Calu3 (cell line): ENCODE measurements around the gene SSBP3. TPM values are rescaled to one million over a fixed set of nuclear protein-coding genes. Genes with fewer than 3 reads are reported as not detected.

Experiments used
- BruUV-seq: library from RNA; stranded (reverse); fragments of 400-500 nt; replicated peaks from 2 replicates; lab custom pipeline; 2021; lab: Mats Ljungman, UMichigan
- CTCF ChIA-PET: fragments of 300-600 bp; sonication (Branson Sonifier 250); formaldehyde crosslinking; loops from one replicate; lab custom pipeline; 2022; ENCODE audit warnings: antibody characterized with exemption; lab: Charles Lee
- DNase-seq: peaks from one replicate; pipeline ENCODE4 v3.0.0; 2022
- H3K27ac Mint-ChIP-seq: one replicate; pipeline ENCODE4 v1.8.0; 2022; ENCODE audit warnings: mixed read lengths; ENCODE audit not compliant: unreplicated experiment
- H3K27me3 Mint-ChIP-seq: one replicate; pipeline ENCODE4 v1.8.0; 2022; ENCODE audit warnings: mixed read lengths; ENCODE audit not compliant: unreplicated experiment
- H3K36me3 Mint-ChIP-seq: one replicate; pipeline ENCODE4 v1.8.0; 2022; ENCODE audit warnings: mild to moderate bottlenecking, moderate library complexity, mixed read lengths; ENCODE audit not compliant: insufficient read depth, unreplicated experiment
- H3K4me1 Mint-ChIP-seq: one replicate; pipeline ENCODE4 v1.8.0; 2022; ENCODE audit warnings: mild to moderate bottlenecking, low read depth, mixed read lengths; ENCODE audit not compliant: unreplicated experiment
- H3K4me3 Mint-ChIP-seq: one replicate; pipeline ENCODE4 v1.8.0; 2022; ENCODE audit warnings: mild to moderate bottlenecking, low read depth, moderate library complexity, mixed read lengths; ENCODE audit not compliant: unreplicated experiment
- H3K9me3 Mint-ChIP-seq: one replicate; pipeline ENCODE4 v1.8.0; 2022; ENCODE audit warnings: low read depth, mixed read lengths; ENCODE audit not compliant: unreplicated experiment
- CTCF ChIP-seq: fragments of 200-600 bp; IDR thresholded peaks from one replicate; pipeline ENCODE4 v1.8.0; 2022; ENCODE audit warnings: antibody characterized with exemption; ENCODE audit not compliant: unreplicated experiment
- intact Hi-C: fragments of 100-400 bp; cut with micrococcal nuclease; formaldehyde crosslinking; loops from one replicate; pipeline ENCODE4 v1.10.0; 2022; ENCODE audit not compliant: unreplicated experiment
- total RNA-seq: library from RNA; stranded (reverse); gene quantifications from 2 replicates; pipeline ENCODE4 v1.2.3, GENCODE V29; 2022

Gene SSBP3
- total RNA-seq, 1 experiment from 2014 or later, result 16.6 TPM

GRCh38 chr1:54359393-54360162, 46.6 kb downstream of the SSBP3 start:
- intact Hi-C loops, result no loop called here
- H3K27me3 Mint-ChIP-seq, result no peaks in the 10 kb centered on the region

GRCh38 chr1:54358503-54359168, 47.6 kb downstream of the SSBP3 start:
- BruUV-seq, result no TSS peak
- H3K36me3 Mint-ChIP-seq, result no peaks in the 10 kb centered on the region
- no peak for DNase-seq
- no peak for TF ChIP-seq CTCF
- CTCF ChIA-PET, result interaction anchor here (0.7 kb wide), 2 partner anchors 130 to 161 kb away, joined by 3 to 6 read pairs; no protein-coding TSS in a partner anchor
- intact Hi-C loops, result no loop called here
- H3K4me3 Mint-ChIP-seq, result no peak overlapping the region
- H3K4me1 Mint-ChIP-seq, result no peaks in the 10 kb centered on the region
- H3K27ac Mint-ChIP-seq, result no peak overlapping the region
- H3K9me3 Mint-ChIP-seq, result no peaks in the 10 kb centered on the region
- H3K27me3 Mint-ChIP-seq, result no peaks in the 10 kb centered on the region

More at GRCh38 chr1:54359393-54360162, 46.6 kb downstream of the SSBP3 start:
- TF ChIP-seq CTCF, result no peak
- Mint-ChIP-seq H3K4me3 (no peak overlapping the region), H3K9me3 (no peaks in the 10 kb centered on the region), H3K4me1 (no peaks in the 10 kb centered on the region), H3K36me3 (no peaks in the 10 kb centered on the region), H3K27ac (no peak overlapping the region)
- CTCF ChIA-PET, result interaction anchor here (0.6 to 0.7 kb wide), 3 partner anchors 101 to 160 kb away, joined by 3 to 6 read pairs (median 3); no protein-coding TSS in a partner anchor
- no TSS peak for BruUV-seq
- DNase-seq, result no peak

GRCh38 chr1:54357967-54358366, 48.2 kb downstream of the SSBP3 start:
- no TSS peak for BruUV-seq
- no peak for DNase-seq
- intact Hi-C loops, result no loop called here

GRCh38 chr1:54356680-54357147, 49.5 kb downstream of the SSBP3 start:
- Mint-ChIP-seq H3K4me3 (no peak overlapping the region), H3K9me3 (no peaks in the 10 kb centered on the region), H3K27me3 (no peaks in the 10 kb centered on the region), H3K27ac (no peak overlapping the region), H3K4me1 (no peaks in the 10 kb centered on the region), H3K36me3 (no peaks in the 10 kb centered on the region)
- no TSS peak for BruUV-seq
- CTCF ChIA-PET, result no interaction called here
- intact Hi-C loops, result no loop called here
- no peak for DNase-seq
- no peak for TF ChIP-seq CTCF

More at GRCh38 chr1:54357967-54358366, 48.2 kb downstream of the SSBP3 start:
- H3K9me3 Mint-ChIP-seq, result no peaks in the 10 kb centered on the region
- H3K27ac Mint-ChIP-seq, result no peak overlapping the region
- no peaks in the 10 kb centered on the region for H3K4me1 Mint-ChIP-seq
- no peaks in the 10 kb centered on the region for H3K27me3 Mint-ChIP-seq
- CTCF ChIA-PET, result no interaction called here
- no peak for TF ChIP-seq CTCF
- H3K36me3 Mint-ChIP-seq, result no peaks in the 10 kb centered on the region
- H3K4me3 Mint-ChIP-seq, result no peak overlapping the region
